ENCODE results near the gene C1QTNF7. TPM values are rescaled to one million over a fixed set of nuclear protein-coding genes. Genes with fewer than 3 reads are reported as not detected.
A peak's percentile ranks its signal among the peaks of the same experiment; 100 is the strongest.

Gene C1QTNF7
- total and polyA plus RNA-seq, 2 of the 13 experiments (the other 11 are each of a cell fraction or from before 2014, with no cell fraction given): not detected

GRCh38 chr4:15479089-15479912 is 51.5 kb downstream of the C1QTNF7 start (continued):
- TF ChIP-seq, protein P1, sequence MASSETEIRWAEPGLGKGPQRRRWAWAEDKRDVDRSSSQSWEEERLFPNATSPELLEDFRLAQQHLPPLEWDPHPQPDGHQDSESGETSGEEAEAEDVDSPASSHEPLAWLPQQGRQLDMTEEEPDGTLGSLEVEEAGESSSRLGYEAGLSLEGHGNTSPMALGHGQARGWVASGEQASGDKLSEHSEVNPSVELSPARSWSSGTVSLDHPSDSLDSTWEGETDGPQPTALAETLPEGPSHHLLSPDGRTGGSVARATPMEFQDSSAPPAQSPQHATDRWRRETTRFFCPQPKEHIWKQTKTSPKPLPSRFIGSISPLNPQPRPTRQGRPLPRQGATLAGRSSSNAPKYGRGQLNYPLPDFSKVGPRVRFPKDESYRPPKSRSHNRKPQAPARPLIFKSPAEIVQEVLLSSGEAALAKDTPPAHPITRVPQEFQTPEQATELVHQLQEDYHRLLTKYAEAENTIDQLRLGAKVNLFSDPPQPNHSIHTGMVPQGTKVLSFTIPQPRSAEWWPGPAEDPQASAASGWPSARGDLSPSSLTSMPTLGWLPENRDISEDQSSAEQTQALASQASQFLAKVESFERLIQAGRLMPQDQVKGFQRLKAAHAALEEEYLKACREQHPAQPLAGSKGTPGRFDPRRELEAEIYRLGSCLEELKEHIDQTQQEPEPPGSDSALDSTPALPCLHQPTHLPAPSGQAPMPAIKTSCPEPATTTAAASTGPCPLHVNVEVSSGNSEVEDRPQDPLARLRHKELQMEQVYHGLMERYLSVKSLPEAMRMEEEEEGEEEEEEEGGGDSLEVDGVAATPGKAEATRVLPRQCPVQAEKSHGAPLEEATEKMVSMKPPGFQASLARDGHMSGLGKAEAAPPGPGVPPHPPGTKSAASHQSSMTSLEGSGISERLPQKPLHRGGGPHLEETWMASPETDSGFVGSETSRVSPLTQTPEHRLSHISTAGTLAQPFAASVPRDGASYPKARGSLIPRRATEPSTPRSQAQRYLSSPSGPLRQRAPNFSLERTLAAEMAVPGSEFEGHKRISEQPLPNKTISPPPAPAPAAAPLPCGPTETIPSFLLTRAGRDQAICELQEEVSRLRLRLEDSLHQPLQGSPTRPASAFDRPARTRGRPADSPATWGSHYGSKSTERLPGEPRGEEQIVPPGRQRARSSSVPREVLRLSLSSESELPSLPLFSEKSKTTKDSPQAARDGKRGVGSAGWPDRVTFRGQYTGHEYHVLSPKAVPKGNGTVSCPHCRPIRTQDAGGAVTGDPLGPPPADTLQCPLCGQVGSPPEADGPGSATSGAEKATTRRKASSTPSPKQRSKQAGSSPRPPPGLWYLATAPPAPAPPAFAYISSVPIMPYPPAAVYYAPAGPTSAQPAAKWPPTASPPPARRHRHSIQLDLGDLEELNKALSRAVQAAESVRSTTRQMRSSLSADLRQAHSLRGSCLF (CRISPR knock-in tag; IDR thresholded peaks at IDR 0.05; ENCODE audit: borderline replicate concordance): no peak
- TF ChIP-seq KMT2A (CRISPR knock-in tag; IDR thresholded peaks at IDR 0.05): no peak
- no peak; the same call in 1 of the 2 replicates for TF ChIP-seq POLR2G (IDR thresholded peaks at IDR 0.05; ENCODE audit: low read depth, low read length)
- no peak for TF ChIP-seq FOXO1 (CRISPR knock-in tag; IDR thresholded peaks at IDR 0.05)
- TF ChIP-seq TOPORS (CRISPR knock-in tag; IDR thresholded peaks at IDR 0.05): no peak
- TF ChIP-seq SIN3B (IDR thresholded peaks at IDR 0.05; ENCODE audit: low read length): no peak
- TF ChIP-seq GPN1 (CRISPR knock-in tag; IDR thresholded peaks at IDR 0.05; ENCODE audit: borderline replicate concordance): no peak
- TF ChIP-seq, protein P2, sequence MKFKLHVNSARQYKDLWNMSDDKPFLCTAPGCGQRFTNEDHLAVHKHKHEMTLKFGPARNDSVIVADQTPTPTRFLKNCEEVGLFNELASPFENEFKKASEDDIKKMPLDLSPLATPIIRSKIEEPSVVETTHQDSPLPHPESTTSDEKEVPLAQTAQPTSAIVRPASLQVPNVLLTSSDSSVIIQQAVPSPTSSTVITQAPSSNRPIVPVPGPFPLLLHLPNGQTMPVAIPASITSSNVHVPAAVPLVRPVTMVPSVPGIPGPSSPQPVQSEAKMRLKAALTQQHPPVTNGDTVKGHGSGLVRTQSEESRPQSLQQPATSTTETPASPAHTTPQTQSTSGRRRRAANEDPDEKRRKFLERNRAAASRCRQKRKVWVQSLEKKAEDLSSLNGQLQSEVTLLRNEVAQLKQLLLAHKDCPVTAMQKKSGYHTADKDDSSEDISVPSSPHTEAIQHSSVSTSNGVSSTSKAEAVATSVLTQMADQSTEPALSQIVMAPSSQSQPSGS (CRISPR knock-in tag; IDR thresholded peaks at IDR 0.05): peak; percentile 21; the same call in 1 of the 2 replicates
- no peak for TF ChIP-seq MAFF (IDR thresholded peaks at IDR 0.05; ENCODE audit: low read depth, low read length)
- TF ChIP-seq SIN3A (IDR thresholded peaks at IDR 0.05; ENCODE audit: borderline replicate concordance, low read depth, low read length): no peak
- TF ChIP-seq SMAD1 (CRISPR knock-in tag; IDR thresholded peaks at IDR 0.05; ENCODE audit: borderline replicate concordance, low read depth): no peak
- TF ChIP-seq ZNF562 (CRISPR knock-in tag; IDR thresholded peaks at IDR 0.05; ENCODE audit: borderline replicate concordance): no peak
- 0 out of 2 replicates have a peak, but pooled peaks have one; percentile 6 for TF ChIP-seq HDAC2 (CRISPR knock-in tag; IDR thresholded peaks at IDR 0.05)
- TF ChIP-seq PPARG (CRISPR knock-in tag; conservative IDR thresholded peaks at IDR 0.05): no peak
- TF ChIP-seq SYNCRIP (IDR thresholded peaks at IDR 0.05; ENCODE audit: insufficient read depth, low read depth, low read length): no peak
- TF ChIP-seq DMAP1 (CRISPR knock-in tag; IDR thresholded peaks at IDR 0.05): peak; percentile 88
- TF ChIP-seq TGIF2 (CRISPR knock-in tag; IDR thresholded peaks at IDR 0.05): peak; percentile 88; the same call in 1 of the 2 replicates
- TF ChIP-seq DNMT3B (CRISPR knock-in tag; conservative IDR thresholded peaks at IDR 0.05): peak; percentile 75; the same call in 1 of the 2 replicates
- no peak for TF ChIP-seq E2F1 (CRISPR knock-in tag; IDR thresholded peaks at IDR 0.05)
- peak; percentile 84 for TF ChIP-seq RAD21 (CRISPR knock-in tag; IDR thresholded peaks at IDR 0.05)
